HepG2 (cell line): ENCODE results near the gene UQCR11. TPM values are rescaled to one million over a fixed set of nuclear protein-coding genes. Genes with fewer than 3 reads are reported as not detected.

Source experiments
- EP300 ChIP-seq, 3 experiments: sonication (generic) in 1 of 3; formaldehyde crosslinking in 1 of 3; IDR thresholded peaks; 2 replicates each; pipeline versions ENCODE4 v1.5.1 to v1.6.1; 2011 to 2020; ENCODE audit warnings: low read depth in 2 of 3, low read length in 2 of 3, borderline replicate concordance in 1 of 3, improper control_type of control experiment in 1 of 3, mild to moderate bottlenecking in 1 of 3, missing genetic modification reagents in 1 of 3, moderate library complexity in 1 of 3
- ESRRA ChIP-seq: sonication (generic); formaldehyde crosslinking; IDR thresholded peaks from 2 replicates; pipeline ENCODE4 v1.5.1; 2020; ENCODE audit warnings: mild to moderate bottlenecking, low read depth, missing genetic modification reagents
- HNRNPLL ChIP-seq: fragments of 200-400 bp; formaldehyde crosslinking; IDR thresholded peaks from 2 replicates; pipeline ENCODE4 v1.6.1; 2017; ENCODE audit warnings: mild to moderate bottlenecking, low read depth, low read length; ENCODE audit not compliant: poor library complexity, severe bottlenecking
- MAX ChIP-seq: IDR thresholded peaks from 2 replicates; pipeline ENCODE4 v1.6.1; 2012; ENCODE audit warnings: inconsistent platforms
- NR1H2 ChIP-seq: sonication (generic); formaldehyde crosslinking; IDR thresholded peaks from 2 replicates; pipeline ENCODE4 v1.8.1; 2022; ENCODE audit warnings: low read depth, missing genetic modification reagents, borderline replicate concordance
- RXRB ChIP-seq: IDR thresholded peaks from 2 replicates; pipeline ENCODE4 v1.6.1; 2016; ENCODE audit warnings: borderline replicate concordance, missing genetic modification reagents, missing compliant biosample characterization
- SMARCE1 ChIP-seq: fragments of 450-650 bp; IDR thresholded peaks from 2 replicates; pipeline ENCODE4 v1.6.1; 2017; ENCODE audit warnings: borderline replicate concordance
- SRSF1 ChIP-seq: fragments of 200-400 bp; formaldehyde crosslinking; optimal IDR thresholded peaks from 2 replicates; pipeline ENCODE3; 2017; ENCODE audit warnings: mild to moderate bottlenecking, low read depth, low read length, moderate library complexity
- TBX2 ChIP-seq: sonication (generic); formaldehyde crosslinking; IDR thresholded peaks from 2 replicates; pipeline ENCODE4 v1.5.0; 2020; ENCODE audit warnings: missing genetic modification reagents, mild to moderate bottlenecking, borderline replicate concordance
- THAP9 ChIP-seq: sonication (generic); formaldehyde crosslinking; IDR thresholded peaks from 2 replicates; pipeline ENCODE4; 2020; ENCODE audit warnings: missing genetic modification reagents, mild to moderate bottlenecking, borderline replicate concordance
- YEATS2 ChIP-seq: sonication (generic); formaldehyde crosslinking; IDR thresholded peaks from 2 replicates; pipeline ENCODE4 v1.4.0; 2020; ENCODE audit warnings: missing genetic modification reagents, borderline replicate concordance
- ZGPAT ChIP-seq: IDR thresholded peaks from 2 replicates; pipeline ENCODE4 v1.6.1; 2016; ENCODE audit warnings: mild to moderate bottlenecking
- ZMYM2 ChIP-seq: sonication (generic); formaldehyde crosslinking; IDR thresholded peaks from 2 replicates; pipeline ENCODE4 v1.8.0; 2022; ENCODE audit warnings: mild to moderate bottlenecking, missing genetic modification reagents
- ZNF230 ChIP-seq: sonication (generic); formaldehyde crosslinking; IDR thresholded peaks from 2 replicates; pipeline ENCODE4 v1.4.0; 2020; ENCODE audit warnings: mild to moderate bottlenecking, missing genetic modification reagents
- ZNF251 ChIP-seq: sonication (generic); formaldehyde crosslinking; IDR thresholded peaks from 2 replicates; pipeline ENCODE4 v1.9.0; 2021; ENCODE audit warnings: mild to moderate bottlenecking, missing genetic modification reagents
- ZNF253 ChIP-seq: sonication (generic); formaldehyde crosslinking; IDR thresholded peaks from 2 replicates; pipeline ENCODE4 v1.8.0; 2022; ENCODE audit warnings: mild to moderate bottlenecking, missing genetic modification reagents, borderline replicate concordance
- ZNF367 ChIP-seq: sonication (generic); formaldehyde crosslinking; IDR thresholded peaks from 2 replicates; pipeline ENCODE4 v1.4.0; 2020; ENCODE audit warnings: missing genetic modification reagents, borderline replicate concordance
- ZNF414 ChIP-seq: sonication (generic); formaldehyde crosslinking; IDR thresholded peaks from 2 replicates; pipeline ENCODE4 v1.5.0; 2020; ENCODE audit warnings: missing genetic modification reagents
- ZNF557 ChIP-seq: sonication (generic); formaldehyde crosslinking; IDR thresholded peaks from 2 replicates; pipeline ENCODE4 v1.4.0; 2020; ENCODE audit warnings: missing genetic modification reagents
- ZNF567 ChIP-seq: sonication (generic); formaldehyde crosslinking; IDR thresholded peaks from 2 replicates; pipeline ENCODE4 v1.8.1; 2023; ENCODE audit warnings: mild to moderate bottlenecking, missing genetic modification reagents, borderline replicate concordance
- ZNF775 ChIP-seq: sonication (generic); formaldehyde crosslinking; IDR thresholded peaks from 2 replicates; pipeline ENCODE4 v1.4.0; 2020; ENCODE audit warnings: missing genetic modification reagents, mild to moderate bottlenecking, moderate library complexity, borderline replicate concordance
- ZNF781 ChIP-seq: sonication (generic); formaldehyde crosslinking; IDR thresholded peaks from 2 replicates; pipeline ENCODE4 v1.5.1; 2020; ENCODE audit warnings: borderline replicate concordance, mild to moderate bottlenecking, missing genetic modification reagents; ENCODE audit errors: not compliant biosample characterization
- ZNF788 ChIP-seq: sonication (generic); formaldehyde crosslinking; IDR thresholded peaks from 2 replicates; pipeline ENCODE4 v1.5.0; 2020; ENCODE audit warnings: mild to moderate bottlenecking, missing genetic modification reagents, borderline replicate concordance
- polyA plus RNA-seq, 8 experiments: library from polyadenylated mRNA; depleted of rRNA in 3 of 8; stranded (reverse) in 7 of 8; unstranded in 1 of 8; fragments of >200 nt; fragmentation: Illumina TruSeq in 4 of 8; extraction: Trizol in 4 of 8; gene quantifications; 2 replicates each; pipeline versions ENCODE4 v1.2.1 to v1.2.3, GENCODE V29; 2011 to 2016; ENCODE audit warnings: low read depth in 4 of 8, missing spikeins in 1 of 8, mixed read lengths in 1 of 8; ENCODE audit not compliant: insufficient read depth in 1 of 8
- total RNA-seq, 5 experiments: library from RNA; depleted of rRNA; stranded (reverse); fragments of >200 nt; fragmentation: Illumina TruSeq; extraction: Trizol; gene quantifications; 2 replicates each; pipeline ENCODE4 v1.2.3, GENCODE V29; 2016; ENCODE audit warnings: low read depth in 1 of 5

UQCR11 gene
- total and polyA plus RNA-seq, 2 of the 13 experiments (the other 11 are each of a cell fraction or from before 2014, with no cell fraction given): 125 to 214 TPM

GRCh38 chr19:1605236-1606137 lies at the start of gene UQCR11 (continued):
- TF ChIP-seq ZNF775 (CRISPR knock-in tag) (no peak), ZNF251 (CRISPR knock-in tag) (no peak), ZNF567 (CRISPR knock-in tag) (no peak), ZMYM2 (CRISPR knock-in tag) (peak; percentile 80; the same call in 1 of the 2 replicates), ZNF367 (CRISPR knock-in tag) (no peak), RXRB (peak; percentile 49; the same call in 1 of the 2 replicates), SRSF1 (no peak), MAX (peak; percentile 91), TBX2 (no peak; the same call in 1 of the 2 replicates), NR1H2 (CRISPR knock-in tag) (no peak), SMARCE1 (no peak), EP300 (IDR thresholded peaks at IDR 0.05; ENCODE audit: low read depth in 2 of 2, low read length in 2 of 2) (0 out of 4 replicates have a peak, but pooled peaks of 1 of the 2 experiments have one; percentile 4), EP300 (CRISPR knock-in tag; IDR thresholded peaks at IDR 0.05; ENCODE audit: borderline replicate concordance) (peak; percentile 15; the same call in 1 of the 2 replicates), ZNF788 (CRISPR knock-in tag) (peak; percentile 30; the same call in 1 of the 2 replicates), YEATS2 (peak; percentile 20), ZNF253 (CRISPR knock-in tag) (no peak), ZNF781 (CRISPR knock-in tag) (no peak), ESRRA (CRISPR knock-in tag) (no peak; the same call in 1 of the 2 replicates), ZGPAT (CRISPR knock-in tag) (peak; percentile 62), THAP9 (CRISPR knock-in tag) (peak; percentile 67), HNRNPLL (peak; percentile 25), ZNF557 (CRISPR knock-in tag) (no peak), ZNF230 (CRISPR knock-in tag) (no peak), ZNF414 (CRISPR knock-in tag) (no peak)
